Right ventricle myocardium inferior (tissue), 1 donor: Measurements from ENCODE around the gene RUNX2. TPM values are rescaled to one million over a fixed set of nuclear protein-coding genes. Genes with fewer than 3 reads are reported as not detected.

Experiments
- ATAC-seq: fragments of 200-7000 bp; cut with Tn5 transposase; one replicate; pipeline ENCODE4 v1.9.1; 2020; ENCODE audit warnings: mild to moderate bottlenecking, moderate library complexity
- DNase-seq: peaks from one replicate; pipeline ENCODE4 v3.0.0; 2021; ENCODE audit errors: missing footprints
- intact Hi-C: fragments of 100-400 bp; cut with DNase I; formaldehyde crosslinking; loops from one replicate; pipeline ENCODE4 v1.11.0; 2022
- total RNA-seq: library from RNA; stranded (reverse); fragmentation: NEBNext Ultra II Directional; extraction: Animal tissue kit (Norgen Biotek cat#: 25700); gene quantifications from one replicate; pipeline ENCODE4 v1.2.1, GENCODE V29; 2021
- donor health status: DM: no; HTN: yes; CAD: no; lungs with severe emphysema.

The RUNX2 gene
- total RNA-seq, 1 donor from 2014 or later, result 0.43 TPM

- ATAC-seq, result no peak
- DNase-seq, result no peak
- intact Hi-C loops, result no loop called here
These were observed 59.1 kb downstream of the RUNX2 start for GRCh38 chr6:45387236-45387635.

DNA sequence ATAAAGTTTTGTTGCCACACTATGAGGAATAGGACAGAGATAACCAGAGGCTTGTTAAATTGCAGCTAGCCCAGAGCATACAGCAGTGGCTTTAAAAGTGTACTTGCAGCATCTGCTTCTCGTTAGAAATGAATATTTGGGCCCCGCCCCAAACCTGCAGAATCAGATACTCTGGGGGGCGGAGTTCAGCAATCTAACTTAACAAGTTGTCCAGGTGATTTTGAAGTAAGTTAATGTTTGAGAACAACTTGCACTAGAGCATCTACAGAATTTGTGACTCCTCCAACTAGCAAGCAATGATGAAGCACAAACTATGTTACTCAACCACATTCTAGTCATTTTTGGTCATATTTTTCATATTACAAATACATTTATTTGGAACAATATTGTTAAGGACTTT is 60.2 kb downstream of the RUNX2 start:
- DNase-seq, result no peak
- ATAC-seq, result no peak
- intact Hi-C loops, result no loop called here

DNA sequence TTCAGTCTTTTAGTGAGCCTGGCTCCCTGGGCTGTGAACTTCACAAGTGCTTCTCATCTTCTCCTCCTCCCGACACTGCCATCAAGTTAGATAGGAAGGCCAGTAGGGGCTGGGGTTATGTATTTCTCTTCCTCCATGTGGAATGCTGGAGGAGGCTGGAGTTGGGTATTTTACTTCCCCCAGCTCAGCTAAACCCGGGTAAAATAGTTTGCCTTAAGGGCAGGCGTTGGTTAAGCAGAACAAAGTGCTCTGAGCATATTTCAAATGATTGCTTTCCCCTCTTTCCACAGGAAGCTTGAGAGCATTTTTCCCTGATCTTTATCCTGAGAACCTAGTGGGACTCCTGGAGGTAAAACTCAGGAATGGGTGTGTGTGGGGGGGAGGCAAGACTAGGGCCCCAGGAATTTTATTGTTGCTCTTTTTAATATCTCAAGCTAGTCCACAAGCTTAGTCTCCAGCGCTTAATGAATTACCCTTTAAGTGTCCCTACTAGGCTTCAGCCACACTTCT is 66.5 kb downstream of the RUNX2 start:
- DNase-seq (no peak), ATAC-seq (no peak)
- intact Hi-C loops, result no loop called here

GRCh38 chr6:45398075-45398813 is 70.1 kb downstream of the RUNX2 start:
- intact Hi-C loops, result no loop called here
- no peak for DNase-seq
- ATAC-seq, result no peak

DNA sequence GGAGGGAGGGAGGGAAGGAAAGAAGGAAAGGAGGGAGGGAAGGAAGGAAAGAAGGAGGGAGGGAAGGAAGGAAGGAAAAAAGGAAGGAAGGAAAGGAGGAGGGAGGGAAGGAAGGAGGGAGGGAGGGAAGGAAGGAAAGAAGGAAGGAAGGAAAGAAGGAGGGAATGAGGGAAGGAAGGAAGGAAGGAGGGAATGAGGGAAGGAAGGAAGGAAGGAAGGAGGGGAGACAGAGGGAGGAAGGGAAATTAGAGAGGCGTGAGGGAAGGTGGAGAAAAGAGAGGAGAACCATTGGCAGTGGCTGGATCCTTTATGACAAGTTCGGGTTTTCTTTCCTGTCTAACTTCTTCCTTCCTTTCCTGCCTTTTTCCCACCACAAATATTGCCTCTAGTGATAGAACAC is 71.9 kb downstream of the RUNX2 start:
- intact Hi-C loops, result no loop called here
- no peak for DNase-seq
- ATAC-seq, result no peak

- ATAC-seq (no peak), DNase-seq (no peak)
- intact Hi-C loops, result no loop called here
These were observed 83.8 kb downstream of the RUNX2 start for GRCh38 chr6:45411959-45412358.

GRCh38 chr6:45415315-45415714 is 87.2 kb downstream of the RUNX2 start:
- ATAC-seq (no peak), DNase-seq (no peak)
- intact Hi-C loops, result loop anchor here (5.0 kb wide), 1 partner anchor 758 kb away; no protein-coding TSS in a partner anchor

DNA sequence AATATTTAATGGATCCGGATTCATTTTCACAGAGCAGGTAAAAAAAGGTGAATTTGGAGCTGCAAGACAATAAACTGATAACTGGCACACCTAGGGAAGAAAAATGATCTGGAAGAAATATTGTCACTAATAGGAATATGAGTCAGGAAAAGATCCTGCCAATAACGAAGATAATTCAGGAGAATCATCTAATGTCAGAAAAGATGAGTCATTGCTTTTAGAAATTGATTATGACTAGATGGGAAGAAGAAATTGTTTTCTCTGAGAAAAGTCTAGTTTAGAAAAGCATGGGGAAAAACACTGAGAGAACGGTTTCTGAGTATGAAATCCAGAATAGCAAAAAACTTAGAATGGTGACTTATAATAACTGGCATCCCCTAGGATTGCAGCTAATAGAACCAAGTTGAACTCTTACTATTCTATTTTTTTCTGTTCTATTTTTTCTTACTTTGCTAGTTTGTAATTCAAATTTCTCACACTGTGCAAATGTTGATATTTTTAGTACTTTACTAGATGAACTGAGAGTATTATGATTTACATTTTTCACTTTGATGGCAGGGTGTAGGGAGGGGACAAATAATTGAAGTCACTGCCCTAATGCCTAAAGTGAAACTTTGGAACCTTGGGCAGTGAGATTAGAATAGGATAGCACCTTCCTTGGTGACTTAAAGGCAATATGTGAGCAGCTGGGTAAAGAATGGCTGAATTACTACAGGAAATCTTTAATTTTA is 87.8 kb downstream of the RUNX2 start:
- no peak for ATAC-seq
- intact Hi-C loops, result loop anchor here (5.0 kb wide), 1 partner anchor 759 kb away; no protein-coding TSS in a partner anchor
- no peak for DNase-seq

GRCh38 chr6:45416700-45417099 is 88.6 kb downstream of the RUNX2 start:
- no peak for DNase-seq
- intact Hi-C loops, result loop anchor here (5.0 kb wide), 1 partner anchor 759 kb away; no protein-coding TSS in a partner anchor
- no peak for ATAC-seq

- ATAC-seq (no peak), DNase-seq (no peak)
- intact Hi-C loops, result loop anchor here (5.0 kb wide), 1 partner anchor 760 kb away; no protein-coding TSS in a partner anchor
These were observed 89.3 kb downstream of the RUNX2 start for GRCh38 chr6:45417436-45417835.

DNA sequence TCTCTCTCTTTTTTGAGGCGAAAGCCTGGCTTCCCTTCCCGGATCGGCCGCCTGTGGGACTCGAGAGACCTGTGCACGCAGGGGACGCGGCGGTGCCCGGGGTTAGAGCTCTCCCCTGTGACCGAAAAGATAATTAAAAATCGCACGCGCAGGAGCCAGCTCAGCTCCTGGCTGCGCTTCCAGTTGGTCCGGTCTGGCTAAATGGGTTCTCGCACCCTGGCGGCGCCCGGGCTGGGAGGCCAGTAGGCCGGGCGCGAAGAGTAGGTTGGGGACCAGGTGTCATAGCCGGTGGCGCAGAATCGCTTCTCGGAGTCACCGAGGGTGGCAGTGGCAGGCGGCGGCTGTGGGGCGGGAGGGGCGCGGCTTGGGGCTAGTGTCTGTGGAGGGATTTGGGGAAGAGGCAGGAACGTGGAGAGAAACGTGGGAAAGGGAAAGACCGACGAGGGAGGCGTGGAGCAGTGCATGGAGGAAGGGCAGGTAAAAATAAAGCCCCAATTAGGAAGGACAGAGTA is 91.5 kb downstream of the RUNX2 start:
- intact Hi-C loops, result loop anchor here (5.0 kb wide), 4 partner anchors 42 to 762 kb away; partner anchors contain the start of gene SUPT3H
- peak; percentile 87 for DNase-seq
- peak; percentile 51 for ATAC-seq

DNA sequence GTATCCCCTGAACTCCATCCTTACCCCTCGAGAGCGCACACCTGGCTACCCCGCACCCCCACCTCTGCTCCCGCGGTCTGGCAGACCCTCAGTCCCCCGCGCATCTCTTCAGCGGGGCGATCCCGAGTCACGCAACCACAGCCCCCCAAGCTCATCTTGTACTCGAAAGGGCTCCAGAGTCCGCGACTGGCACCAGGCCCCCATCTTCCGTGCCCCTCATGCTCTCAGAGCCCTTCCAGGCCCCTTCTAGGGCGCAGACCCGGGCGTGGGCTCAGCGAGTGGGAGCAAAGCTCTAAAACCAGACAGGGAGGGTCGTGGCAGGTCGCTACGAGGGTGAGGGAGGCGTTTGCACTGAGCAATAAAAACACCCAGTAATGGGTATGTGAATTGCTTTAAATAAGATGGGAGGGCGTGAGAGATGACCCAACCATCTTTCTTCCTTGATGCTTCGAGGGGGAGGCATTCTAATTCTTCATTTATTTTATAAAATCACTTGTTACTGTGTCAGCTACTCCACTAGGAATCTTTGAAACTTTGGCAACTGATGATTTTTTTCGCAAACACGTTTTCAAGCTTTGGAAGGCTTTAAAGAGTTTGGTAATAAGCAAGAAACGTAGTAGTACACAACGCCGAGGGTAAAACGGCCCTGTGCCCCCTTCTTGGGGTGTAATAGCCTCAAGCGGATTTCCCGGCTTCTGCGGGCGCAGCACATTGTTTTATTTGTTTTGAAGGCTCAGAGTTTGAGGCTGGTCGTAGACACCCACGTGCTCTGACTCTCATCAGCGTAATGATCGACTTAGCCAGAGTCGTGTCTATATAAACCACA is 92.2 kb downstream of the RUNX2 start:
- intact Hi-C loops, result loop anchor here (5.0 kb wide), 3 partner anchors 43 to 502 kb away; partner anchors contain the start of gene SUPT3H
- ATAC-seq (peak; percentile 10), DNase-seq (no peak)

DNA sequence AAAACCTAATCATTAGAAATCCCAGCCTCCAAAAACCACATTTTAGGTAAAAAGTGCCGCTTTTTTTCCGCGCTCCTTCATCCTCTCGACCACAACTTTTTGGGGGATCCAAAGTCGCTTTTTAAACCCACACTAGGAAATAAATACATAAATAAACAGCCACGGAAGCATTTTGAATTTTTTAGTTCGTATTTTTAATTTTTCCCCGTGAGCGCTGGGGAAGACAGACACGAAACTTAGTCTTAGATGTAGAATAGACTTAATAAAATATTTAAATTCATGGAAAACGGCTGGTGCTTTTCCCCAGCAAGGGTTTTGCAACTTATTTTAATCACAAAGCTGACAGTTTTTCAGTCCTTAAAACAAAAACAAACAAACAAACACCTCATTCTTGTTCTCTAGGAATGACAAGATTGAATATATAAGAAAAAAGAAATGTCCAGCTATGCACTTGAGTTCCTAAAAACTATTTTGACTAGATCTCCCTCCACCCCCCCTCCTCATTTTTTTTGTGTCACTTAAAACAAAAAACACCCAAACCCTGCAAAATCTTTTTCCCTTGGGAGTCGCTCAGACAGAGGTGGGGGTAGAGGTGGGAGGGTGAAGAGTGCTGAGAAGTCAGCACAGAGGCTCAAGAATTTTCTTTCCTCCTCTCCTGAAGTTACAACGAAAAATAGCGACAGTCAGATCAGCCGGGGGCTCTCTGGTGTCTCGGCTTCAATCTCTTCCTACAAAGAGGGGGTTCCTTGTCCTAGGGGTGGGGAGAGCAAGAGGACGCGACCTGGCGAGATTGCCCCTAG is 93.0 kb downstream of the RUNX2 start:
- no peak for DNase-seq
- no peak for ATAC-seq
- intact Hi-C loops, result loop anchor here (5.0 kb wide), 3 partner anchors 44 to 501 kb away; partner anchors contain the start of gene SUPT3H

GRCh38 chr6:45421709-45422502 is 93.8 kb downstream of the RUNX2 start:
- peak; percentile 58 for ATAC-seq
- intact Hi-C loops, result loop anchor here (2.0 to 5.0 kb wide), 4 partner anchors 45 to 500 kb away; partner anchors contain the start of gene SUPT3H
- DNase-seq, result peak; percentile 84

DNA sequence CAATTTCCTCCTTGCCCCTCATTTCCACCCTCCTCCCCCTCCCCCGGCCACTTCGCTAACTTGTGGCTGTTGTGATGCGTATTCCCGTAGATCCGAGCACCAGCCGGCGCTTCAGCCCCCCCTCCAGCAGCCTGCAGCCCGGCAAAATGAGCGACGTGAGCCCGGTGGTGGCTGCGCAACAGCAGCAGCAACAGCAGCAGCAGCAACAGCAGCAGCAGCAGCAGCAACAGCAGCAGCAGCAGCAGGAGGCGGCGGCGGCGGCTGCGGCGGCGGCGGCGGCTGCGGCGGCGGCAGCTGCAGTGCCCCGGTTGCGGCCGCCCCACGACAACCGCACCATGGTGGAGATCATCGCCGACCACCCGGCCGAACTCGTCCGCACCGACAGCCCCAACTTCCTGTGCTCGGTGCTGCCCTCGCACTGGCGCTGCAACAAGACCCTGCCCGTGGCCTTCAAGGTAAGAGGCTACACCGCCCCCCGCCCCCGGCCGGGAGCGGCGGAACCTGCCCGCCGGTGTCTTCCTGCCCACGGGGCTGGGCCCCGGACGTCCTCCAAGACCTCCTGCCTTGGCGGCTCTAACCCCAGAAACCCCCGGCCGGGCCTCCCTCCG is 94.5 kb downstream of the RUNX2 start:
- ATAC-seq (no peak), DNase-seq (peak; percentile 82)
- intact Hi-C loops, result loop anchor here (2.0 to 5.0 kb wide), 4 partner anchors 45 to 500 kb away; partner anchors contain the start of gene SUPT3H

- peak; percentile 9 for ATAC-seq
- DNase-seq, result peak; percentile 78
- intact Hi-C loops, result loop anchor here (2.0 to 5.0 kb wide), 4 partner anchors 46 to 499 kb away; partner anchors contain the start of gene SUPT3H
These were observed 95.1 kb downstream of the RUNX2 start for GRCh38 chr6:45423111-45423823.
